Trophoblast cell (in vitro differentiated cells and primary cell): ENCODE results near the gene ERBB4.
A peak's percentile ranks its signal among the peaks of the same experiment; 100 is the strongest.

Source experiments
- DNase-seq, 2 donors: peaks; one replicate each; pipeline ENCODE4 v3.0.0-alpha.2; 2016
- H2AFZ ChIP-seq: 2 replicates; pipeline ENCODE4 v1.6.1; 2013; ENCODE audit warnings: low read length, moderate library complexity, mild to moderate bottlenecking; ENCODE audit not compliant: insufficient read depth, poor library complexity
- H2AK5ac ChIP-seq: 2 replicates; pipeline ENCODE4 v1.6.1; 2013; ENCODE audit warnings: mild to moderate bottlenecking, low read length
- H2BK120ac ChIP-seq: 2 replicates; pipeline ENCODE4 v1.6.1; 2013; ENCODE audit warnings: low read length, mild to moderate bottlenecking, moderate library complexity; ENCODE audit not compliant: insufficient read depth, poor library complexity
- H2BK12ac ChIP-seq: 2 replicates; pipeline ENCODE4 v1.6.1; 2013; ENCODE audit warnings: mild to moderate bottlenecking, low read length, moderate library complexity
- H2BK5ac ChIP-seq: 2 replicates; pipeline ENCODE4 v1.6.1; 2013; ENCODE audit warnings: low read length, low read depth, moderate library complexity, mild to moderate bottlenecking; ENCODE audit not compliant: poor library complexity
- H3K14ac ChIP-seq: 2 replicates; pipeline ENCODE4 v1.6.1; 2013; ENCODE audit warnings: mild to moderate bottlenecking, low read length
- H3K18ac ChIP-seq: 2 replicates; pipeline ENCODE4 v1.6.1; 2013; ENCODE audit warnings: mild to moderate bottlenecking, low read length
- H3K23ac ChIP-seq: 2 replicates; pipeline ENCODE4 v1.6.1; 2013; ENCODE audit warnings: low read length
- H3K27ac ChIP-seq: 2 replicates; pipeline ENCODE4 v1.5.1; 2013; ENCODE audit warnings: low read depth, mild to moderate bottlenecking, inconsistent platforms, low read length, moderate library complexity
- H3K27me3 ChIP-seq: 2 replicates; pipeline ENCODE4 v1.6.1; 2013; ENCODE audit warnings: inconsistent platforms, mild to moderate bottlenecking, low read length, moderate library complexity; ENCODE audit not compliant: insufficient read depth
- H3K36me3 ChIP-seq, 2 experiments: 1 replicate in 1 of 2; 2 replicates in 1 of 2; pipeline ENCODE4 v1.6.1; 2013; ENCODE audit warnings: low read length in 2 of 2, mild to moderate bottlenecking in 2 of 2, moderate library complexity in 1 of 2; ENCODE audit not compliant: insufficient read depth in 2 of 2, control insufficient read depth in 1 of 2
- H3K4ac ChIP-seq: 2 replicates; pipeline ENCODE4 v1.6.1; 2013; ENCODE audit warnings: low read depth, mild to moderate bottlenecking, low read length, moderate library complexity
- H3K4me1 ChIP-seq, 2 experiments: 1 replicate in 1 of 2; 2 replicates in 1 of 2; pipeline ENCODE4 v1.6.1; 2013; ENCODE audit warnings: low read length in 2 of 2, mild to moderate bottlenecking in 2 of 2, moderate library complexity in 1 of 2; ENCODE audit not compliant: insufficient read depth in 2 of 2, control insufficient read depth in 1 of 2
- H3K4me2 ChIP-seq: 2 replicates; pipeline ENCODE4 v1.6.1; 2013; ENCODE audit warnings: inconsistent platforms, mild to moderate bottlenecking, low read length, moderate library complexity
- H3K4me3 ChIP-seq: 2 replicates; pipeline ENCODE4 v1.5.1; 2013; ENCODE audit warnings: mild to moderate bottlenecking, low read depth, low read length, inconsistent platforms
- H3K79me1 ChIP-seq: one replicate; pipeline ENCODE4 v1.6.1; 2013; ENCODE audit warnings: low read length
- H3K79me2 ChIP-seq: 2 replicates; pipeline ENCODE4 v1.6.1; 2013; ENCODE audit warnings: low read length, mild to moderate bottlenecking; ENCODE audit not compliant: control insufficient read depth, insufficient read depth, poor library complexity
- H3K9ac ChIP-seq: 2 replicates; pipeline ENCODE4 v1.6.1; 2013; ENCODE audit warnings: mild to moderate bottlenecking, low read length
- H3K9me3 ChIP-seq: 2 replicates; pipeline ENCODE4 v1.6.1; 2013; ENCODE audit warnings: low read depth, mild to moderate bottlenecking, control low read depth, inconsistent platforms, low read length; ENCODE audit not compliant: insufficient read depth
- H4K12ac ChIP-seq: 2 replicates; pipeline ENCODE4 v1.6.1; 2013; ENCODE audit warnings: low read depth, mild to moderate bottlenecking, low read length, moderate library complexity
- H4K8ac ChIP-seq: 2 replicates; pipeline ENCODE4 v1.6.1; 2013; ENCODE audit warnings: low read depth, mild to moderate bottlenecking, low read length, moderate library complexity
- H4K91ac ChIP-seq: one replicate; pipeline ENCODE4 v1.6.1; 2013; ENCODE audit warnings: low read depth, mild to moderate bottlenecking, low read length, moderate library complexity
- WGBS: extraction: QIAGEN DNeasy Blood & Tissue Kit; methylation state at CpG from one replicate; pipeline ENCODE4 v1.1.7; 2013; ENCODE audit warnings: missing lambda C conversion rate; ENCODE audit not compliant: insufficient read length, insufficient coverage; ENCODE audit errors: extremely low coverage; 5-methylcytosine and 5-hydroxymethylcytosine counted together

ERBB4 gene

GRCh38 chr2:212536817-212537725 lies 1.5 kb downstream of the ERBB4 start:
- Histone ChIP-seq H3K9ac (peak overlapping the region; percentile 12), H3K23ac (no peak overlapping the region), H3K14ac (no peak overlapping the region), H2AFZ (no peak overlapping the region), H3K36me3 (no peaks in the 10 kb centered on the region), H3K79me2 (no peaks in the 10 kb centered on the region), H2BK5ac (no peak overlapping the region), H3K4ac (no peak overlapping the region), H3K27ac (no peak overlapping the region), H3K9me3 (no peaks in the 10 kb centered on the region), H3K18ac (no peak overlapping the region), H3K4me2 (peak overlapping the region; percentile 99), H2BK12ac (no peak overlapping the region), H3K4me1 (peaks cover 6 to 19% of the 10 kb centered on the region in 2 experiments), H3K27me3 (peaks cover 26% of the 10 kb centered on the region), H4K8ac (no peak overlapping the region), H2BK120ac (no peak overlapping the region), H2AK5ac (no peak overlapping the region), H3K4me3 (peak overlapping the region; percentile 78), H3K79me1 (no peaks in the 10 kb centered on the region), H4K12ac (no peak overlapping the region), H4K91ac (no peak overlapping the region)
- WGBS: no CpG with 5 or more reads among the region's 56 CpGs
- peak; percentile 39 to 65 for DNase-seq

GRCh38 chr2:212535996-212536816 lies 2.4 kb downstream of the ERBB4 start:
- Histone ChIP-seq H4K91ac (no peak overlapping the region), H3K9ac (no peak overlapping the region), H3K18ac (no peak overlapping the region), H3K4me1 (peaks cover 6 to 19% of the 10 kb centered on the region in 2 experiments), H2AK5ac (no peak overlapping the region), H3K79me1 (no peaks in the 10 kb centered on the region), H3K79me2 (no peaks in the 10 kb centered on the region), H2BK12ac (no peak overlapping the region), H2AFZ (no peak overlapping the region), H3K27me3 (peaks cover 26% of the 10 kb centered on the region), H2BK5ac (no peak overlapping the region), H3K23ac (no peak overlapping the region), H4K8ac (no peak overlapping the region), H3K27ac (no peak overlapping the region), H3K14ac (no peak overlapping the region), H3K4me2 (peak overlapping the region; percentile 99), H3K4me3 (peak overlapping the region; percentile 47), H3K9me3 (no peaks in the 10 kb centered on the region), H4K12ac (no peak overlapping the region), H2BK120ac (no peak overlapping the region), H3K4ac (no peak overlapping the region), H3K36me3 (no peaks in the 10 kb centered on the region)
- WGBS: no CpG with 5 or more reads among the region's 34 CpGs
- no peak for DNase-seq

- Histone ChIP-seq H3K36me3 (no peaks in the 10 kb centered on the region), H3K4ac (no peak overlapping the region), H3K27me3 (peaks cover 26% of the 10 kb centered on the region), H4K91ac (no peak overlapping the region), H4K8ac (no peak overlapping the region), H2AFZ (no peak overlapping the region), H3K79me1 (no peaks in the 10 kb centered on the region), H2AK5ac (no peak overlapping the region), H4K12ac (no peak overlapping the region), H3K4me2 (no peak overlapping the region), H3K9me3 (no peaks in the 10 kb centered on the region), H2BK5ac (no peak overlapping the region), H3K18ac (no peak overlapping the region), H2BK120ac (no peak overlapping the region), H3K27ac (no peak overlapping the region), H3K9ac (no peak overlapping the region), H3K79me2 (no peaks in the 10 kb centered on the region), H2BK12ac (no peak overlapping the region), H3K14ac (no peak overlapping the region), H3K4me1 (peaks cover 5 to 19% of the 10 kb centered on the region in 2 experiments), H3K23ac (no peak overlapping the region), H3K4me3 (no peak overlapping the region)
- no CpG with 5 or more reads among the region's 2 CpGs for WGBS
- no peak for DNase-seq
Observed at GRCh38 chr2:212534336-212534735, 4.3 kb downstream of the ERBB4 start.

GRCh38 chr2:212532585-212532984 lies 6.0 kb downstream of the ERBB4 start:
- Histone ChIP-seq H3K4me3 (no peak overlapping the region), H3K18ac (no peak overlapping the region), H2AK5ac (no peak overlapping the region), H3K79me1 (no peaks in the 10 kb centered on the region), H3K4me2 (no peak overlapping the region), H3K27ac (no peak overlapping the region), H2BK12ac (no peak overlapping the region), H3K36me3 (no peaks in the 10 kb centered on the region), H4K8ac (no peak overlapping the region), H2AFZ (no peak overlapping the region), H2BK5ac (no peak overlapping the region), H3K4ac (no peak overlapping the region), H4K12ac (no peak overlapping the region), H3K23ac (no peak overlapping the region), H2BK120ac (no peak overlapping the region), H4K91ac (no peak overlapping the region), H3K14ac (no peak overlapping the region), H3K4me1 (peaks cover 3 to 9% of the 10 kb centered on the region in 2 experiments), H3K9ac (no peak overlapping the region), H3K79me2 (no peaks in the 10 kb centered on the region), H3K27me3 (peaks cover 14% of the 10 kb centered on the region), H3K9me3 (no peaks in the 10 kb centered on the region)
- DNase-seq: no peak
- no CpG with 5 or more reads among the region's 2 CpGs for WGBS
